Activated T-helper 1 cell treated with Interleukin-2 at 50 U/mL for 16 hours (primary cell): Measurements from ENCODE around the gene ATP2B1.

Source experiments
- DNase-seq: peaks from one replicate; pipeline ENCODE4 v3.0.0-alpha.2; 2020; ENCODE audit warnings: low read depth

The ATP2B1 gene

DNA sequence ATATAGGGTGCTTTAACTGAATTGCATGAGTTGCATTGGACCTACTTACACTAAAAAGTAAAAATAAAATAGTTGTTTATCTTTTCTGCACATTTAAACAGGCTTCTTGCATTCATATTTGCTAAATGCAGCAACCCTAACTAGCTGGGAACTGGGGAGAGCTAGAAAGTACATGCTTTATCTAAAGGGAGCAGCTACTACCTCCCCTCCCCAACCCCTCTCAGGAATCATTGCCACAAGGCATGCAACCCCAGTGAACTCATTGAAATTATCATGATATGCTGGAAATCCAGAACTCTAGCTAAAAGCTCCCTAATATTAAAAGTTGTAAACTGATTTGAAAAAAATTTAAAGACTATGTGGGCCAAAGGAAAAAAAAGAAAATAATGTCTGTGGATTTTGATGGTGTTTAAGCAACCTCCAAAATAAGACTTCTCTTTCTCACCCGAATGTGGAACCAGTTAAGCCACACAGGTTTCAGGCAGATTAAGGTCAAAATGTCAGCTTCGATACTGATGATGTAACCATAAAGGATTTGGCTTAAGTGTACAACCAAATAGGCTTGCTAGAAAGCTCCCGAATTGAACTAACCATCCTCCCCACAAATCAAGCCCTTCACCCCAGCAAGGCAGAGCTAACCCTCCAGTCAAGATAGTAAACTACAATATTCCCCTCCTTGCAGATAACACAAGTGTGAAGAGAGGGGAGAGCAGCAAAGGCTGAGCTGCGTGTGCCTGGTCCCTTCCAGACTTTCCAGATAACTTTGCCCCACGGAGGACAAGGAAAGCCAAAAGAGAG is 169.0 kb downstream of the ATP2B1 start:
- no peak for DNase-seq

DNA sequence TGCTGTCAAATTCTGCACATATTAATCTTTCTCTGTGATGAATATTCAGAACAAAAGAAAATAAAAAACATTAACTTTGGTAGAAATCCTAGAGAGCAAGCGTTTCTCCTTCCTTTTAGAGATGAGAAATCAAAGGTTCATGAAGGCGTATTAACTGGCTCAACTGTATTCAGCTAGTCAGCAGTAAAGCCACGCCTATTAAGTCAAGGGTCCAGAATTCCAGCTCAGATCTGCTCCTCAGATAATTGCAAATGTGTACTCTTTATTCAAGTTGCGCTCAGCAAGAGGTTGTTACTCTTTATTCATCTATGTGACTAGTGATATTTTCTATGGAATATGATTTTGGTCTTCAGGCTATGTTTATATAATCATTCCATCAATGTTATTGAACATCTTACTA is 169.7 kb downstream of the ATP2B1 start:
- no peak for DNase-seq
